ENCODE measurements around the gene KCP.
A peak's percentile ranks its signal among the peaks of the same experiment; 100 is the strongest.

Gene KCP

GRCh38 chr7:128876978-128877755 lies 33.3 kb downstream of the KCP start:
- H3K36me3 ChIP-seq (ENCODE audit: control insufficient read depth, insufficient read depth, low read length) = no peaks in the 10 kb centered on the region
- no peaks in the 10 kb centered on the region for H3K27me3 ChIP-seq (ENCODE audit: control insufficient read depth, insufficient read depth, low read length)
- no peak overlapping the region for H3K27ac ChIP-seq (ENCODE audit: low read length)
- no peak for DNase-seq (ENCODE audit: low read depth, low spot score)
- H3K4me1 ChIP-seq (ENCODE audit: control insufficient read depth, insufficient read depth, low read length) = peaks cover 6% of the 10 kb centered on the region; the same call in 1 of the 2 replicates
- no peak overlapping the region for H3K4me3 ChIP-seq (ENCODE audit: low read length)
- H3K9me3 ChIP-seq (ENCODE audit: control insufficient read depth, insufficient read depth, low read length) = no peaks in the 10 kb centered on the region
- no CpG with 5 or more reads among the region's 32 CpGs for WGBS (ENCODE audit: insufficient coverage, insufficient read length)

- DNase-seq (ENCODE audit: low read depth, low spot score) = no peak
- no peaks in the 10 kb centered on the region for H3K27me3 ChIP-seq (ENCODE audit: control insufficient read depth, insufficient read depth, low read length)
- no CpG with 5 or more reads among the region's 5 CpGs for WGBS (ENCODE audit: insufficient coverage, insufficient read length)
- no peak overlapping the region for H3K27ac ChIP-seq (ENCODE audit: low read length)
- H3K4me1 ChIP-seq (ENCODE audit: control insufficient read depth, insufficient read depth, low read length) = peaks cover 6% of the 10 kb centered on the region; the same call in 1 of the 2 replicates
- no peak overlapping the region for H3K4me3 ChIP-seq (ENCODE audit: low read length)
- H3K9me3 ChIP-seq (ENCODE audit: control insufficient read depth, insufficient read depth, low read length) = no peaks in the 10 kb centered on the region
- H3K36me3 ChIP-seq (ENCODE audit: control insufficient read depth, insufficient read depth, low read length) = no peaks in the 10 kb centered on the region
Measured at GRCh38 chr7:128876586-128876977, 33.9 kb downstream of the KCP start.

GRCh38 chr7:128876127-128876526 lies 34.4 kb downstream of the KCP start:
- no CpG with 5 or more reads among the region's 3 CpGs for WGBS (ENCODE audit: insufficient coverage, insufficient read length)
- no peak overlapping the region for H3K4me3 ChIP-seq (ENCODE audit: low read length)
- H3K27me3 ChIP-seq (ENCODE audit: control insufficient read depth, insufficient read depth, low read length) = no peaks in the 10 kb centered on the region
- no peaks in the 10 kb centered on the region for H3K9me3 ChIP-seq (ENCODE audit: control insufficient read depth, insufficient read depth, low read length)
- no peaks in the 10 kb centered on the region for H3K36me3 ChIP-seq (ENCODE audit: control insufficient read depth, insufficient read depth, low read length)
- no peak overlapping the region for H3K27ac ChIP-seq (ENCODE audit: low read length)
- peaks cover 6% of the 10 kb centered on the region; the same call in 1 of the 2 replicates for H3K4me1 ChIP-seq (ENCODE audit: control insufficient read depth, insufficient read depth, low read length)
- DNase-seq (ENCODE audit: low read depth, low spot score) = no peak

GRCh38 chr7:128875523-128875948 lies 35.0 kb downstream of the KCP start:
- DNase-seq (ENCODE audit: low read depth, low spot score) = no peak
- Histone ChIP-seq H3K4me3 (ENCODE audit: low read length) (no peak overlapping the region), H3K27me3 (ENCODE audit: control insufficient read depth, insufficient read depth, low read length) (peaks cover 2% of the 10 kb centered on the region; the same call in 1 of the 2 replicates), H3K27ac (ENCODE audit: low read length) (no peak overlapping the region), H3K9me3 (ENCODE audit: control insufficient read depth, insufficient read depth, low read length) (no peaks in the 10 kb centered on the region), H3K36me3 (ENCODE audit: control insufficient read depth, insufficient read depth, low read length) (no peaks in the 10 kb centered on the region), H3K4me1 (ENCODE audit: control insufficient read depth, insufficient read depth, low read length) (peaks cover 6% of the 10 kb centered on the region; the same call in 1 of the 2 replicates)
- WGBS (ENCODE audit: insufficient coverage, insufficient read length) = no CpG with 5 or more reads among the region's 8 CpGs

GRCh38 chr7:128874140-128875031 lies 36.1 kb downstream of the KCP start:
- H3K4me3 ChIP-seq (ENCODE audit: low read length) = no peak overlapping the region
- peaks cover 9% of the 10 kb centered on the region; the same call in 1 of the 2 replicates for H3K27me3 ChIP-seq (ENCODE audit: control insufficient read depth, insufficient read depth, low read length)
- WGBS (ENCODE audit: insufficient coverage, insufficient read length) = no CpG with 5 or more reads among the region's 22 CpGs
- no peaks in the 10 kb centered on the region for H3K36me3 ChIP-seq (ENCODE audit: control insufficient read depth, insufficient read depth, low read length)
- no peaks in the 10 kb centered on the region for H3K4me1 ChIP-seq (ENCODE audit: control insufficient read depth, insufficient read depth, low read length)
- H3K9me3 ChIP-seq (ENCODE audit: control insufficient read depth, insufficient read depth, low read length) = no peaks in the 10 kb centered on the region
- DNase-seq (ENCODE audit: low read depth, low spot score) = no peak
- H3K27ac ChIP-seq (ENCODE audit: low read length) = no peak overlapping the region

- H3K4me3 ChIP-seq (ENCODE audit: low read length) = no peak overlapping the region
- no peaks in the 10 kb centered on the region for H3K4me1 ChIP-seq (ENCODE audit: control insufficient read depth, insufficient read depth, low read length)
- H3K27ac ChIP-seq (ENCODE audit: low read length) = no peak overlapping the region
- no peak for DNase-seq (ENCODE audit: low read depth, low spot score)
- WGBS (ENCODE audit: insufficient coverage, insufficient read length) = no CpG with 5 or more reads among the region's 9 CpGs
- H3K9me3 ChIP-seq (ENCODE audit: control insufficient read depth, insufficient read depth, low read length) = no peaks in the 10 kb centered on the region
- H3K36me3 ChIP-seq (ENCODE audit: control insufficient read depth, insufficient read depth, low read length) = no peaks in the 10 kb centered on the region
- H3K27me3 ChIP-seq (ENCODE audit: control insufficient read depth, insufficient read depth, low read length) = peaks cover 15% of the 10 kb centered on the region
Measured at GRCh38 chr7:128873234-128873633, 37.3 kb downstream of the KCP start.

GRCh38 chr7:128872394-128872824 lies 38.1 kb downstream of the KCP start:
- DNase-seq (ENCODE audit: low read depth, low spot score) = no peak
- Histone ChIP-seq H3K4me1 (ENCODE audit: control insufficient read depth, insufficient read depth, low read length) (no peaks in the 10 kb centered on the region), H3K9me3 (ENCODE audit: control insufficient read depth, insufficient read depth, low read length) (no peaks in the 10 kb centered on the region), H3K27me3 (ENCODE audit: control insufficient read depth, insufficient read depth, low read length) (peaks cover 18% of the 10 kb centered on the region), H3K4me3 (ENCODE audit: low read length) (no peak overlapping the region), H3K27ac (ENCODE audit: low read length) (no peak overlapping the region), H3K36me3 (ENCODE audit: control insufficient read depth, insufficient read depth, low read length) (no peaks in the 10 kb centered on the region)
- WGBS (ENCODE audit: insufficient coverage, insufficient read length) = no CpG with 5 or more reads among the region's 13 CpGs

GRCh38 chr7:128871050-128871449 lies 39.5 kb downstream of the KCP start:
- Histone ChIP-seq H3K27me3 (ENCODE audit: control insufficient read depth, insufficient read depth, low read length) (peaks cover 18% of the 10 kb centered on the region), H3K27ac (ENCODE audit: low read length) (no peak overlapping the region), H3K4me1 (ENCODE audit: control insufficient read depth, insufficient read depth, low read length) (no peaks in the 10 kb centered on the region), H3K36me3 (ENCODE audit: control insufficient read depth, insufficient read depth, low read length) (0 out of 2 replicates have a peak, but pooled peaks cover 2% of the 10 kb centered on the region), H3K9me3 (ENCODE audit: control insufficient read depth, insufficient read depth, low read length) (no peaks in the 10 kb centered on the region), H3K4me3 (ENCODE audit: low read length) (no peak overlapping the region)
- no CpG with 5 or more reads among the region's 5 CpGs for WGBS (ENCODE audit: insufficient coverage, insufficient read length)
- no peak for DNase-seq (ENCODE audit: low read depth, low spot score)

GRCh38 chr7:128869944-128870285 lies 40.6 kb downstream of the KCP start:
- Histone ChIP-seq H3K36me3 (ENCODE audit: control insufficient read depth, insufficient read depth, low read length) (0 out of 2 replicates have a peak, but pooled peaks cover 3% of the 10 kb centered on the region), H3K27me3 (ENCODE audit: control insufficient read depth, insufficient read depth, low read length) (peaks cover 18% of the 10 kb centered on the region), H3K4me1 (ENCODE audit: control insufficient read depth, insufficient read depth, low read length) (no peaks in the 10 kb centered on the region), H3K27ac (ENCODE audit: low read length) (no peak overlapping the region), H3K4me3 (ENCODE audit: low read length) (peak overlapping the region; percentile 48; the same call in 1 of the 2 replicates), H3K9me3 (ENCODE audit: control insufficient read depth, insufficient read depth, low read length) (no peaks in the 10 kb centered on the region)
- no peak for DNase-seq (ENCODE audit: low read depth, low spot score)
- no CpG with 5 or more reads among the region's 30 CpGs for WGBS (ENCODE audit: insufficient coverage, insufficient read length)

- Histone ChIP-seq H3K27me3 (ENCODE audit: control insufficient read depth, insufficient read depth, low read length) (peaks cover 18% of the 10 kb centered on the region), H3K36me3 (ENCODE audit: control insufficient read depth, insufficient read depth, low read length) (0 out of 2 replicates have a peak, but pooled peaks cover 3% of the 10 kb centered on the region), H3K4me1 (ENCODE audit: control insufficient read depth, insufficient read depth, low read length) (no peaks in the 10 kb centered on the region), H3K9me3 (ENCODE audit: control insufficient read depth, insufficient read depth, low read length) (no peaks in the 10 kb centered on the region), H3K27ac (ENCODE audit: low read length) (no peak overlapping the region), H3K4me3 (ENCODE audit: low read length) (peak overlapping the region; percentile 48; the same call in 1 of the 2 replicates)
- WGBS (ENCODE audit: insufficient coverage, insufficient read length) = no CpG with 5 or more reads among the region's 86 CpGs
- no peak for DNase-seq (ENCODE audit: low read depth, low spot score)
Measured at GRCh38 chr7:128869138-128869943, 41.2 kb downstream of the KCP start.

Data from iPS DF 6.9 (cell line).